Stimulated activated memory B cell treated with anti-CD40 and anti-IgM and Interleukin-4, amounts not matched to agents 10 μg/mL and 1 μg/mL and 100 μg/mL, for 72 hours (primary cell): ENCODE results near the gene HDAC11.
"Not testable (repeated sequence)": the region's sequence is repeated elsewhere in the genome, so short reads cannot be mapped to it uniquely, and the experiment has no call there.

ENCODE experiments used
- ATAC-seq: fragments of 150-1000 bp; cut with Tn5 transposase; 2 replicates; pipeline ENCODE4 v1.10.0; 2021
- H3K27ac Mint-ChIP-seq: one replicate; pipeline ENCODE4 v1.8.0; 2022; ENCODE audit warnings: mild to moderate bottlenecking, mixed read lengths
- H3K27me3 Mint-ChIP-seq: one replicate; pipeline ENCODE4 v1.8.0; 2022; ENCODE audit warnings: mixed read lengths
- H3K36me3 Mint-ChIP-seq: one replicate; pipeline ENCODE4 v1.8.0; 2022; ENCODE audit warnings: mixed read lengths
- H3K4me1 Mint-ChIP-seq: one replicate; pipeline ENCODE4 v1.8.0; 2022; ENCODE audit warnings: mixed read lengths
- H3K4me3 Mint-ChIP-seq: one replicate; pipeline ENCODE4 v1.8.0; 2022; ENCODE audit warnings: mild to moderate bottlenecking, moderate library complexity, mixed read lengths
- H3K9me3 Mint-ChIP-seq: one replicate; pipeline ENCODE4 v1.8.0; 2022; ENCODE audit warnings: mixed read lengths

The HDAC11 gene

GRCh38 chr3:13519006-13519791 is 39.1 kb downstream of the HDAC11 start:
- no peaks in the 10 kb centered on the region for H3K4me1 Mint-ChIP-seq
- ATAC-seq: no peak
- no peak overlapping the region for H3K27ac Mint-ChIP-seq
- no peak overlapping the region for H3K4me3 Mint-ChIP-seq
- H3K36me3 Mint-ChIP-seq: no peaks in the 10 kb centered on the region
- H3K9me3 Mint-ChIP-seq: peaks cover 5% of the 10 kb centered on the region
- peaks cover 16% of the 10 kb centered on the region for H3K27me3 Mint-ChIP-seq

GRCh38 chr3:13520326-13520880 is 40.3 kb downstream of the HDAC11 start:
- Mint-ChIP-seq H3K4me3 (no peak overlapping the region), H3K27ac (no peak overlapping the region), H3K4me1 (no peaks in the 10 kb centered on the region), H3K9me3 (peaks cover 5% of the 10 kb centered on the region), H3K27me3 (peaks cover 16% of the 10 kb centered on the region), H3K36me3 (no peaks in the 10 kb centered on the region)
- no peak for ATAC-seq

- Mint-ChIP-seq H3K27ac (no peak overlapping the region), H3K4me1 (no peaks in the 10 kb centered on the region), H3K9me3 (peaks cover 5% of the 10 kb centered on the region), H3K27me3 (peaks cover 25% of the 10 kb centered on the region), H3K4me3 (no peak overlapping the region), H3K36me3 (no peaks in the 10 kb centered on the region)
- no peak for ATAC-seq
These were observed 41.2 kb downstream of the HDAC11 start for GRCh38 chr3:13521309-13521708.

GRCh38 chr3:13521749-13522148 is 41.6 kb downstream of the HDAC11 start:
- peaks cover 28% of the 10 kb centered on the region for H3K27me3 Mint-ChIP-seq
- ATAC-seq, H3K9me3 Mint-ChIP-seq, H3K4me1 Mint-ChIP-seq, H3K27ac Mint-ChIP-seq, H3K36me3 Mint-ChIP-seq, H3K4me3 Mint-ChIP-seq: not testable (repeated sequence)

GRCh38 chr3:13522236-13522635 is 42.1 kb downstream of the HDAC11 start:
- H3K27me3 Mint-ChIP-seq: peaks cover 28% of the 10 kb centered on the region
- no peak overlapping the region for H3K4me3 Mint-ChIP-seq
- no peak for ATAC-seq
- H3K9me3 Mint-ChIP-seq: peaks cover 5% of the 10 kb centered on the region
- no peaks in the 10 kb centered on the region for H3K4me1 Mint-ChIP-seq
- H3K27ac Mint-ChIP-seq: no peak overlapping the region
- no peaks in the 10 kb centered on the region for H3K36me3 Mint-ChIP-seq

- no peaks in the 10 kb centered on the region for H3K36me3 Mint-ChIP-seq
- no peak overlapping the region for H3K27ac Mint-ChIP-seq
- H3K9me3 Mint-ChIP-seq: peaks cover 5% of the 10 kb centered on the region
- peaks cover 31% of the 10 kb centered on the region for H3K27me3 Mint-ChIP-seq
- H3K4me1 Mint-ChIP-seq: no peaks in the 10 kb centered on the region
- no peak overlapping the region for H3K4me3 Mint-ChIP-seq
- no peak for ATAC-seq
These were observed 45.0 kb downstream of the HDAC11 start for GRCh38 chr3:13524979-13525669.

- no peak overlapping the region for H3K4me3 Mint-ChIP-seq
- no peaks in the 10 kb centered on the region for H3K4me1 Mint-ChIP-seq
These were observed 45.9 kb downstream of the HDAC11 start for GRCh38 chr3:13525827-13526625.

GRCh38 chr3:13526626-13526949 is 46.5 kb downstream of the HDAC11 start:
- H3K4me1 Mint-ChIP-seq: no peaks in the 10 kb centered on the region
- H3K27me3 Mint-ChIP-seq: peaks cover 31% of the 10 kb centered on the region
- no peak overlapping the region for H3K27ac Mint-ChIP-seq
- ATAC-seq: peak; percentile 22
- peaks cover 2% of the 10 kb centered on the region for H3K9me3 Mint-ChIP-seq
- no peaks in the 10 kb centered on the region for H3K36me3 Mint-ChIP-seq
- H3K4me3 Mint-ChIP-seq: no peak overlapping the region

More at GRCh38 chr3:13525827-13526625, 45.9 kb downstream of the HDAC11 start:
- H3K27me3 Mint-ChIP-seq: peaks cover 31% of the 10 kb centered on the region
- peaks cover 5% of the 10 kb centered on the region for H3K9me3 Mint-ChIP-seq
- peak; percentile 26 for ATAC-seq
- no peaks in the 10 kb centered on the region for H3K36me3 Mint-ChIP-seq
- no peak overlapping the region for H3K27ac Mint-ChIP-seq

- Mint-ChIP-seq H3K4me1 (no peaks in the 10 kb centered on the region), H3K36me3 (no peaks in the 10 kb centered on the region), H3K27ac (no peak overlapping the region), H3K4me3 (no peak overlapping the region), H3K9me3 (no peaks in the 10 kb centered on the region), H3K27me3 (peaks cover 38% of the 10 kb centered on the region)
- ATAC-seq: no peak
These were observed 48.2 kb downstream of the HDAC11 start for GRCh38 chr3:13528217-13528867.

GRCh38 chr3:13529196-13530112 is 49.3 kb downstream of the HDAC11 start:
- H3K27ac Mint-ChIP-seq: no peak overlapping the region
- no peak overlapping the region for H3K4me3 Mint-ChIP-seq
- no peaks in the 10 kb centered on the region for H3K9me3 Mint-ChIP-seq
- no peaks in the 10 kb centered on the region for H3K4me1 Mint-ChIP-seq
- H3K36me3 Mint-ChIP-seq: no peaks in the 10 kb centered on the region
- peaks cover 42% of the 10 kb centered on the region for H3K27me3 Mint-ChIP-seq
- ATAC-seq: no peak

- Mint-ChIP-seq H3K27ac (no peak overlapping the region), H3K4me1 (no peaks in the 10 kb centered on the region), H3K27me3 (peaks cover 49% of the 10 kb centered on the region), H3K36me3 (no peaks in the 10 kb centered on the region), H3K4me3 (no peak overlapping the region), H3K9me3 (no peaks in the 10 kb centered on the region)
- ATAC-seq: no peak
These were observed 50.3 kb downstream of the HDAC11 start for GRCh38 chr3:13530241-13531009.

- Mint-ChIP-seq H3K27ac (no peak overlapping the region), H3K36me3 (no peaks in the 10 kb centered on the region), H3K4me3 (no peak overlapping the region), H3K9me3 (no peaks in the 10 kb centered on the region), H3K4me1 (peaks cover 6% of the 10 kb centered on the region), H3K27me3 (peaks cover 54% of the 10 kb centered on the region)
- no peak for ATAC-seq
These were observed 52.0 kb downstream of the HDAC11 start for GRCh38 chr3:13532085-13532484.

GRCh38 chr3:13532631-13533030 is 52.5 kb downstream of the HDAC11 start:
- Mint-ChIP-seq H3K27ac (no peak overlapping the region), H3K27me3 (peaks cover 55% of the 10 kb centered on the region), H3K9me3 (no peaks in the 10 kb centered on the region), H3K4me1 (peaks cover 6% of the 10 kb centered on the region), H3K4me3 (no peak overlapping the region), H3K36me3 (no peaks in the 10 kb centered on the region)
- ATAC-seq: no peak
